A673 (cell line): ENCODE results near the gene HDGF. TPM values are rescaled to one million over a fixed set of nuclear protein-coding genes. Genes with fewer than 3 reads are reported as not detected.

Experiments used
- BruUV-seq: library from RNA; stranded (reverse); fragments of 400-500 nt; replicated peaks from 2 replicates; lab custom pipeline; 2021; lab: Mats Ljungman, UMichigan
- CTCF ChIA-PET: fragments of 300-600 bp; sonication (Branson Sonifier 250); formaldehyde crosslinking; loops from one replicate; lab custom pipeline; 2022; ENCODE audit warnings: antibody characterized with exemption; lab: Charles Lee
- POLR2A ChIA-PET: fragments of 300-600 bp; sonication (Branson Sonifier 250); formaldehyde crosslinking; loops from one replicate; lab custom pipeline; 2022; ENCODE audit warnings: antibody characterized with exemption; ENCODE audit not compliant: low non-redundant PET; lab: Charles Lee
- DNase-seq: peaks from one replicate; pipeline ENCODE4 v3.0.0-alpha.2; 2015; ENCODE audit warnings: low spot score
- H3K27ac ChIP-seq: fragments of 200-600 bp; sonication (generic); 2 replicates; pipeline ENCODE4 v1.5.1; 2016; ENCODE audit warnings: mixed run types, low read depth, mild to moderate bottlenecking, mixed read lengths, antibody characterized with exemption, low read length; ENCODE audit not compliant: poor library complexity, severe bottlenecking
- H3K27me3 ChIP-seq: fragments of 200-600 bp; sonication (generic); replicated peaks from 2 replicates; pipeline ENCODE4 v1.6.1; 2017; ENCODE audit warnings: mixed run types, low read depth, mild to moderate bottlenecking, mixed read lengths, antibody characterized with exemption, low read length; ENCODE audit not compliant: insufficient read depth, poor library complexity
- H3K36me3 ChIP-seq: fragments of 200-600 bp; sonication (generic); 2 replicates; pipeline ENCODE4 v1.6.1; 2016; ENCODE audit warnings: mixed run types, mild to moderate bottlenecking, mixed read lengths, antibody characterized with exemption, low read length; ENCODE audit not compliant: insufficient read depth, poor library complexity, severe bottlenecking
- H3K4me1 ChIP-seq: fragments of 200-600 bp; sonication (generic); 2 replicates; pipeline ENCODE4 v1.6.1; 2017; ENCODE audit warnings: mixed run types, mild to moderate bottlenecking, mixed read lengths, antibody characterized with exemption, low read length; ENCODE audit not compliant: insufficient read depth, poor library complexity, severe bottlenecking
- H3K4me3 ChIP-seq: fragments of 200-600 bp; sonication (generic); 2 replicates; pipeline ENCODE4 v1.5.1; 2016; ENCODE audit warnings: low read depth, mixed run types, mild to moderate bottlenecking, mixed read lengths, low read length; ENCODE audit not compliant: poor library complexity, severe bottlenecking
- H3K9me3 ChIP-seq: fragments of 200-600 bp; sonication (generic); 2 replicates; pipeline ENCODE4 v1.6.1; 2016; ENCODE audit warnings: mixed run types, low read depth, mild to moderate bottlenecking, mixed read lengths, antibody characterized with exemption, low read length; ENCODE audit not compliant: poor library complexity, severe bottlenecking
- CTCF ChIP-seq: fragments of 300-800, 200-600 bp; sonication (generic); conservative IDR thresholded peaks from 2 replicates; pipeline ENCODE4 v1.5.1; 2017; ENCODE audit warnings: low read depth, mild to moderate bottlenecking, antibody characterized with exemption, low read length, moderate library complexity, mixed read lengths
- EZH2 ChIP-seq: fragments of 200-600 bp; sonication (generic); IDR thresholded peaks from 2 replicates; pipeline ENCODE4 v1.6.1; 2017; ENCODE audit warnings: borderline replicate concordance, low read depth, mild to moderate bottlenecking, mixed read lengths, antibody characterized with exemption, low read length; ENCODE audit not compliant: poor library complexity, severe bottlenecking
- intact Hi-C: fragments of 100-400 bp; cut with micrococcal nuclease; formaldehyde crosslinking; loops from one replicate; pipeline ENCODE4 v1.10.0; 2022; ENCODE audit not compliant: unreplicated experiment
- total RNA-seq: library from RNA; stranded (reverse); gene quantifications from 2 replicates; pipeline ENCODE4 v1.2.3, GENCODE V29; 2021

Gene HDGF
- total RNA-seq, 1 experiment from 2014 or later, result 536 TPM

- Histone ChIP-seq H3K27ac (no peak overlapping the region), H3K27me3 (no peaks in the 10 kb centered on the region), H3K9me3 (no peaks in the 10 kb centered on the region), H3K4me3 (no peak overlapping the region), H3K4me1 (peaks cover 9% of the 10 kb centered on the region), H3K36me3 (peaks cover 3% of the 10 kb centered on the region)
- ChIA-PET CTCF (interaction anchor here (0.5 kb wide), 1 partner anchor 48 kb away, joined by 4 read pairs; the partner anchor contains the start of genes ISG20L2 and METTL25B), POLR2A (no interaction called here)
- no peak for DNase-seq
- intact Hi-C loops, result no loop called here
- TF ChIP-seq CTCF (no peak), EZH2 (no peak)
- no TSS peak for BruUV-seq
Observed at GRCh38 chr1:156776942-156777341, 25.5 kb upstream of the HDGF start.

- Histone ChIP-seq H3K4me1 (peaks cover 9% of the 10 kb centered on the region), H3K36me3 (peaks cover 8% of the 10 kb centered on the region), H3K9me3 (no peaks in the 10 kb centered on the region), H3K27ac (no peak overlapping the region), H3K4me3 (no peak overlapping the region), H3K27me3 (no peaks in the 10 kb centered on the region)
- intact Hi-C loops, result no loop called here
- no TSS peak for BruUV-seq
- DNase-seq, result no peak
- ChIA-PET CTCF (interaction anchor here (0.7 kb wide), 1 partner anchor 54 kb away, joined by 4 read pairs; no protein-coding TSS in a partner anchor), POLR2A (no interaction called here)
- TF ChIP-seq CTCF, result no peak
Observed at GRCh38 chr1:156775799-156776198, 24.3 kb upstream of the HDGF start.

- Histone ChIP-seq H3K9me3 (no peaks in the 10 kb centered on the region), H3K27ac (no peak overlapping the region), H3K4me1 (peaks cover 15% of the 10 kb centered on the region), H3K4me3 (no peak overlapping the region), H3K27me3 (no peaks in the 10 kb centered on the region), H3K36me3 (peaks cover 11% of the 10 kb centered on the region)
- CTCF ChIA-PET, result no interaction called here
- no peak for DNase-seq
- intact Hi-C loops, result no loop called here
- POLR2A ChIA-PET, result interaction anchor here (0.6 to 0.7 kb wide), 2 partner anchors 26 to 32 kb away, joined by 3 to 4 read pairs; partner anchors contain the start of gene MRPL24
- TF ChIP-seq CTCF (no peak), EZH2 (no peak)
- no TSS peak for BruUV-seq
Observed at GRCh38 chr1:156773607-156774006, 22.1 kb upstream of the HDGF start.
